ENCODE measurements around the gene KRT73.

The KRT73 gene

DNA sequence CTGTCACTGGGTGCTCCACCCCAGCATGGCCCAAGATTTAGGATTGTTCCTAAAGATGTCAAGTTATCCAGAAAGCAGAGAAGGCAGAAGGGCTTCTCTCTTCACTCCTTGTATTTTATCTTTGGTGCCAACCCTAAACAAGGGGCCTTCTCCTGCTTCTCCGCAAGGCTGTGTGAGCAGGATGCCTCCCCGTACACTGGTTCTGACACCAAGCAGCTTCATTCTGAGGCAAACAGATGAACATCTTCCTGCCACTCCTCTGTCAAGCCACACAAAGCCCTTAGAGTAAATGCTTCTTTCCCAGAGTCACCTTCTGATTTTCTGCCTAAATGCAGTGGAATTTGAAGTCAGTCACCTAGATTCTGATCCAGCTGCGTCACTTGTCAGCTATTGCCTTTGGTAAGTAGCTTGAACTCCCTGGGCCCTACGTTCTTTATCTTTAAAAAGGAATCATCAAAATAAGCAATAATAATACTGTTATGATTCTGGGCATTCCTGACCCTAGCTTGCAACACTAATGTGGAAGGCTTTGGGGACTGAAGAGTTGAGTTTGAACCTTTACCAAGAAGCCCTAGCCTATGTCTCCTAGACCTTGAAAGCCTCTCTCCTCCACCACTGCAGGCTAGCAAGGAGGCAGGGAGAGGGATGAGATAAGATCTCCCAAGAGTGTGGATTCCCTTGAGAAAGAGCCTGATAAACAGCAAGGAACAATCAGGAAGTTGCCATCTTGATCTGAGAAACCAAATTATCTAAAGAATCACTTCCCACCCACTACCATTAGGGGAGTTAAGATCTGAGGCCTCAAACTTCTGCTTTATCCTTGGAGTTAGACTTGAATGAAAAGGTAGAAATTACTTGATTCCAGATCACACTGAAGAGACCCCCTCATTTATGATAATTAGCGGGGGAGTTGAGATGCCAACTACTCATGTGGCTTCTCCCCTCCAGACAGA lies 5.7 kb downstream of the KRT73 start:
- TF ChIP-seq, protein P1, sequence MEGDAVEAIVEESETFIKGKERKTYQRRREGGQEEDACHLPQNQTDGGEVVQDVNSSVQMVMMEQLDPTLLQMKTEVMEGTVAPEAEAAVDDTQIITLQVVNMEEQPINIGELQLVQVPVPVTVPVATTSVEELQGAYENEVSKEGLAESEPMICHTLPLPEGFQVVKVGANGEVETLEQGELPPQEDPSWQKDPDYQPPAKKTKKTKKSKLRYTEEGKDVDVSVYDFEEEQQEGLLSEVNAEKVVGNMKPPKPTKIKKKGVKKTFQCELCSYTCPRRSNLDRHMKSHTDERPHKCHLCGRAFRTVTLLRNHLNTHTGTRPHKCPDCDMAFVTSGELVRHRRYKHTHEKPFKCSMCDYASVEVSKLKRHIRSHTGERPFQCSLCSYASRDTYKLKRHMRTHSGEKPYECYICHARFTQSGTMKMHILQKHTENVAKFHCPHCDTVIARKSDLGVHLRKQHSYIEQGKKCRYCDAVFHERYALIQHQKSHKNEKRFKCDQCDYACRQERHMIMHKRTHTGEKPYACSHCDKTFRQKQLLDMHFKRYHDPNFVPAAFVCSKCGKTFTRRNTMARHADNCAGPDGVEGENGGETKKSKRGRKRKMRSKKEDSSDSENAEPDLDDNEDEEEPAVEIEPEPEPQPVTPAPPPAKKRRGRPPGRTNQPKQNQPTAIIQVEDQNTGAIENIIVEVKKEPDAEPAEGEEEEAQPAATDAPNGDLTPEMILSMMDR (IDR thresholded peaks at IDR 0.05), result no peak
- Mint-ChIP-seq H3K9me3 (no peaks in the 10 kb centered on the region), H3K27ac (no peak overlapping the region), H3K4me3 (no peak overlapping the region), H3K36me3 (ENCODE audit: low read depth) (no peaks in the 10 kb centered on the region), H3K27me3 (ENCODE audit: low read depth, poor library complexity) (peaks cover 27% of the 10 kb centered on the region), H3K4me1 (no peaks in the 10 kb centered on the region)
- no peak for DNase-seq

DNA sequence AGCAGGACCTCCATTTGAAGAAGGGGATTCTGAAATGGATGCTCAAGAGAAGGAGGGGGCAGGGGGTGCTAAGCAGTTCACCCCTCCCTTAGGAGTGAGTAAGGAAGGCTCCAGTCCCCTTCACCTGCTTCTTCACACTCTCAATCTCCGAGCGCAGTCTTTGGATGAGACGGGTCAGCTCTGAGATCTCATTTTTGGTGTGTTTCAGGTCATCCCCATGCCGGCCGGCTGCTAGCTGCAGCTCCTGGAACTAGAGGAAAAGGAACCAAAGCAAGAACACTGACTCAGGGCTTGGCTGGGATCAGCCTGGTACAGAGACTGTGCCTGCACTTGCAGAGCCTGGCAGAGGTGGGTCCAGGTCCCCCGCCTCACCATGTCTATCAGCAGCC lies 7.3 kb downstream of the KRT73 start:
- TF ChIP-seq, protein P1 (IDR thresholded peaks at IDR 0.05), result no peak
- Mint-ChIP-seq H3K27ac (no peak overlapping the region), H3K4me1 (no peaks in the 10 kb centered on the region), H3K36me3 (ENCODE audit: low read depth) (no peaks in the 10 kb centered on the region), H3K9me3 (no peaks in the 10 kb centered on the region), H3K27me3 (ENCODE audit: low read depth, poor library complexity) (peaks cover 21% of the 10 kb centered on the region), H3K4me3 (no peak overlapping the region)
- DNase-seq, result no peak

DNA sequence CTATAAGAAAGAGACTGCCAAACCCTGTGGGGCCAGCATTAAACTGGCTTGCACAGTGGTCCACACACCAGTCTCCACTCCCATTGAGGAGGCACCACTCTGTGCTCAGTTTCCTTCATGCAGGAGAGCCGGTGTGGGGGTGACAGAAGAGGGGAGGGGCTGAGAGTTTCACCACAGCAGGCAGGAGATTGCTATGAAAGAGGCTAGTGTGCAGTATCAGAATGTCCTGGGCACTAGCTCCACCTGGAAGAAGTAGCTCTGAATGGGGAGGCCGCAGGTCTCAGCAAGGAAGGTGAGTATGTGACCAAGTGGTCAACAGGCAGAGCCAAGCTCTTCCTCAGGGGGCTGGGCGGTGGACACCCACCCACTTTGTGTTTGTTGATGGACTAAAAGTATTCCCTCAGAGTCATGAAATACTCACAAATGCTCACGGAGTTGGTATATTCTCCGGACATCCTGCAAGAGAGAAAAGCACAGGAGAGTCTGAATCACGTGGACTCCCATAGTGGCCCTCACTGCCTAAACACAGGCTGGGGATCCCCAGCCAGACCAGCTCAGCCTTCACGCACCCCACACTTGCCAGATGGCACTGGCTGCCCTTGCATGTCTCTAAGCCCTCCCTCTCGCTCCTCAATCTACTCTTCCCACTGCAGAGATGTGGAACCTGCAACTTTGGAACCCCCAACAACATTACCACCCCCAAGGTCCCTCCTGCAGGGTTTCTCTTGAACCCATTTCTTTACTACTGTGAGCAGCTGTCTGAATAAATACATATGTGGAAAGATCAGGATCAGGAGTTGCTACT lies 9.3 kb downstream of the KRT73 start:
- Mint-ChIP-seq H3K36me3 (ENCODE audit: low read depth) (no peaks in the 10 kb centered on the region), H3K4me3 (no peak overlapping the region), H3K9me3 (no peaks in the 10 kb centered on the region)

DNA sequence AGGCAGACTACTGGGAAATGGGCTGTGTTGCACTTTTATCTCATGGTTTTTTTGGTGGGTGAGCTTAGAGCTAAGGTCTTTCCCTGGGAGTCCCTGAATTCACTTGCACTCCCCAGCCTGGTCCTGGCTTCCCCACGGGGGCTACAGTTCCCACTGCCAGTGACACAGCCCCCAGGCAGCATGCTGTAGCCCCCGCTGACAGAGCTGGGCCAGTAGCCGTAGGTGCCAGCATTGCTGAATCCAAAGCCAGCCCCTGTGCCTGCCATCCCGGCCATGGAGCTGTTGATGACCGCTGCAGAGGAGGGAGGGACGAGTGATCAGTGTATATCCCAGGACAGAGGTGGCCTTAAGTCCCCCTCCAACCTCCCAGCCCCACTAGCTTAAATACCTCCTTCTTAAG lies 10.2 kb downstream of the KRT73 start:
- Mint-ChIP-seq H3K9me3 (no peaks in the 10 kb centered on the region), H3K27me3 (ENCODE audit: low read depth, poor library complexity) (peaks cover 17% of the 10 kb centered on the region), H3K27ac (no peak overlapping the region), H3K4me1 (peaks cover 6% of the 10 kb centered on the region), H3K36me3 (ENCODE audit: low read depth) (no peaks in the 10 kb centered on the region), H3K4me3 (no peak overlapping the region)
- DNase-seq, result no peak
- TF ChIP-seq, protein P1 (IDR thresholded peaks at IDR 0.05), result no peak

More for the DNA sequence above, 9.3 kb downstream of the KRT73 start:
- Mint-ChIP-seq H3K27me3 (ENCODE audit: low read depth, poor library complexity) (peaks cover 17% of the 10 kb centered on the region), H3K27ac (peak overlapping the region; percentile 11), H3K4me1 (no peaks in the 10 kb centered on the region)
- TF ChIP-seq, protein P1 (IDR thresholded peaks at IDR 0.05), result no peak
- no peak for DNase-seq

DNA sequence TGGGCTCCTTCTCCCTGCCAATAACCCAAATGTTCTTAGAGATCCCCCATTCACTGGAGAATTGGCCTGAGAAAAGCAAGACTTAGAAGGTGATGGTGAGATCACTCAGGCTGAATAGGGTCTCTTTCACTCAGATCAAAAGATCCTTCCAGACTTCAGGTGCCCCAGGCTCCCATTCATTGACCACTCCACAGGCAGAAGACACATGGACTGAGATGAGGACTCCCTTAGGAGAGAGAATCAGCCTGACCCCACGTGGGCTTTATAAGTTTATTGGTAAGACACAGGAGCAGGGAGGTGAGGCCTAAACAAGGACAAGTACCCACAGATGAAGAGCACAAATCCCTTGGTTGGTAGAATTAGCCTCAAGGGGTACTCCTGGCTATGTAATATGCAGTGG lies 11.0 kb downstream of the KRT73 start:
- no peaks in the 10 kb centered on the region for H3K9me3 Mint-ChIP-seq
- H3K27me3 Mint-ChIP-seq (ENCODE audit: low read depth, poor library complexity), result peaks cover 14% of the 10 kb centered on the region
- H3K27ac Mint-ChIP-seq, result no peak overlapping the region
- DNase-seq, result no peak
- no peaks in the 10 kb centered on the region for H3K36me3 Mint-ChIP-seq (ENCODE audit: low read depth)
- no peak overlapping the region for H3K4me3 Mint-ChIP-seq
- H3K4me1 Mint-ChIP-seq, result peaks cover 12% of the 10 kb centered on the region
- TF ChIP-seq, protein P1 (IDR thresholded peaks at IDR 0.05), result no peak

Data from nephron progenitor cell (in vitro differentiated cells).